ENCODE results near the gene TMOD2. TPM values are rescaled to one million over a fixed set of nuclear protein-coding genes. Genes with fewer than 3 reads are reported as not detected.
"Not testable (repeated sequence)": the region's sequence is repeated elsewhere in the genome, so short reads cannot be mapped to it uniquely, and the experiment has no call there.

The TMOD2 gene
- total RNA-seq, 6 experiments from 2014 or later, result 11.0 to 14.9 (median 13.5) TPM

DNA sequence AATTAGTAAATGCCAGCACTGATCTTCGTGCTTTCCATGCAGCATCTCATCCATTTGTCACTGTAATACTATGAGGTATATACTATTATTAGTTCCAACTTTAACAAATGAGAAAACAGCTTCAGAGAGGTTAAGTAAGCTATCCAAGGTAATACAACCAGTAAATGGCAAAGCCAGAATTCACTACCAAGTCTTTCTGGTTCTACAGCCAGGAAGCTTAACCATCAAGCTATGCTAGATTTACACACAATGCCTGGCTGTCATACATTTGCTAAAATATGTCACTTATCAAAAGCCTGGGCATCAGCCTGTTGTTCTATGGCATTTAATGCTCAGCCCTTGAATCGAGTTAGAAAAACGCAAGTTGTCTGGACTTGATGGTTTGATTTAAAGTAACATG, 32.6 kb downstream of the TMOD2 start:
- H3K36me3 Mint-ChIP-seq (ENCODE audit: low read depth), result peaks cover 39% of the 10 kb centered on the region
- H3K4me3 Mint-ChIP-seq, result no peak overlapping the region
- H3K27ac Mint-ChIP-seq, result no peak overlapping the region
- no peak for DNase-seq
- H3K4me1 Mint-ChIP-seq (ENCODE audit: low read depth), result no peaks in the 10 kb centered on the region; the same call in 1 of the 2 replicates
- H3K27me3 Mint-ChIP-seq (ENCODE audit: insufficient read depth), result no peaks in the 10 kb centered on the region; the same call in 1 of the 2 replicates
- H3K9me3 Mint-ChIP-seq, result no peaks in the 10 kb centered on the region
- TF ChIP-seq, protein P1, sequence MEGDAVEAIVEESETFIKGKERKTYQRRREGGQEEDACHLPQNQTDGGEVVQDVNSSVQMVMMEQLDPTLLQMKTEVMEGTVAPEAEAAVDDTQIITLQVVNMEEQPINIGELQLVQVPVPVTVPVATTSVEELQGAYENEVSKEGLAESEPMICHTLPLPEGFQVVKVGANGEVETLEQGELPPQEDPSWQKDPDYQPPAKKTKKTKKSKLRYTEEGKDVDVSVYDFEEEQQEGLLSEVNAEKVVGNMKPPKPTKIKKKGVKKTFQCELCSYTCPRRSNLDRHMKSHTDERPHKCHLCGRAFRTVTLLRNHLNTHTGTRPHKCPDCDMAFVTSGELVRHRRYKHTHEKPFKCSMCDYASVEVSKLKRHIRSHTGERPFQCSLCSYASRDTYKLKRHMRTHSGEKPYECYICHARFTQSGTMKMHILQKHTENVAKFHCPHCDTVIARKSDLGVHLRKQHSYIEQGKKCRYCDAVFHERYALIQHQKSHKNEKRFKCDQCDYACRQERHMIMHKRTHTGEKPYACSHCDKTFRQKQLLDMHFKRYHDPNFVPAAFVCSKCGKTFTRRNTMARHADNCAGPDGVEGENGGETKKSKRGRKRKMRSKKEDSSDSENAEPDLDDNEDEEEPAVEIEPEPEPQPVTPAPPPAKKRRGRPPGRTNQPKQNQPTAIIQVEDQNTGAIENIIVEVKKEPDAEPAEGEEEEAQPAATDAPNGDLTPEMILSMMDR (IDR thresholded peaks at IDR 0.05), result no peak

DNA sequence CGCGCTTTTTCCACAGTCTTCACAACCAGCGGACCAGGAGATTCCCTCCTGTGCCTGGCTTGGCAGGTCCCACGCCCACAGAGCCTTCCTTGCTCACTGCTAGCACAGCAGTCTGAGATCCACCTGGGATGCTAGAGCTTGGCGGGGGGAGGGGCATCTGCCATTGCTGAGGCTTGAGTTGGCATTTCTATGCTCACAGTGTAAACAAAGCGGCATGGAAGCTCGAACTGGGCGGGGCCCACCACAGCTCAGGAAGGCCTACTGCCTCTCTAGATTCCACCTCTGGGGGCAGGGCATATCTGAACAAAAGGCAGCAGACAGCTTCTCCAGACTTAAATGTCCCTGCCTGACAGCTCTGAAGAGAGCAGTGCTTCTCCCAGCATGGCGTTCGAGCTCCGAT, 35.7 kb downstream of the TMOD2 start:
- not testable (repeated sequence) for H3K4me1 Mint-ChIP-seq (ENCODE audit: low read depth); H3K27ac Mint-ChIP-seq; H3K27me3 Mint-ChIP-seq (ENCODE audit: insufficient read depth); DNase-seq; H3K4me3 Mint-ChIP-seq; H3K9me3 Mint-ChIP-seq
- peaks cover 33% of the 10 kb centered on the region for H3K36me3 Mint-ChIP-seq (ENCODE audit: low read depth)

DNA sequence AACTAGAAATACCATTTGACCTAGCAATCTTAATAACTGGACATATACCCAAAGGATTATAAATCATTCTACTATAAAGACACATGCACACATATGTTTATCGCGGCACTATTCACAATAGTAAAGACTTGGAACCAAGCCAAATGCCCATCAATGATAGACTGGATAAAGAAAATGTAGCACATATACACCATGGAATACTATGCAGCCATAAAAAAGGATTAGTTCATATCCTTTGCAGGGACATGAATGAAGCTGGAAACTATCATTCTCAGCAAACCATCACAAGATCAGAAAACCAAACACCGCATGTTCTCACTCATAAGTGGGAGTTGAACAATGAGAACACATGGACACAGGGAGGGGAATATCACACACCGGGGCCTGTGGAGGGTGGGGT, 41.1 kb downstream of the TMOD2 start:
- not testable (repeated sequence) for H3K27me3 Mint-ChIP-seq (ENCODE audit: insufficient read depth); H3K27ac Mint-ChIP-seq; H3K4me3 Mint-ChIP-seq; H3K4me1 Mint-ChIP-seq (ENCODE audit: low read depth); DNase-seq; H3K9me3 Mint-ChIP-seq
- peaks cover 15% of the 10 kb centered on the region for H3K36me3 Mint-ChIP-seq (ENCODE audit: low read depth)

DNA sequence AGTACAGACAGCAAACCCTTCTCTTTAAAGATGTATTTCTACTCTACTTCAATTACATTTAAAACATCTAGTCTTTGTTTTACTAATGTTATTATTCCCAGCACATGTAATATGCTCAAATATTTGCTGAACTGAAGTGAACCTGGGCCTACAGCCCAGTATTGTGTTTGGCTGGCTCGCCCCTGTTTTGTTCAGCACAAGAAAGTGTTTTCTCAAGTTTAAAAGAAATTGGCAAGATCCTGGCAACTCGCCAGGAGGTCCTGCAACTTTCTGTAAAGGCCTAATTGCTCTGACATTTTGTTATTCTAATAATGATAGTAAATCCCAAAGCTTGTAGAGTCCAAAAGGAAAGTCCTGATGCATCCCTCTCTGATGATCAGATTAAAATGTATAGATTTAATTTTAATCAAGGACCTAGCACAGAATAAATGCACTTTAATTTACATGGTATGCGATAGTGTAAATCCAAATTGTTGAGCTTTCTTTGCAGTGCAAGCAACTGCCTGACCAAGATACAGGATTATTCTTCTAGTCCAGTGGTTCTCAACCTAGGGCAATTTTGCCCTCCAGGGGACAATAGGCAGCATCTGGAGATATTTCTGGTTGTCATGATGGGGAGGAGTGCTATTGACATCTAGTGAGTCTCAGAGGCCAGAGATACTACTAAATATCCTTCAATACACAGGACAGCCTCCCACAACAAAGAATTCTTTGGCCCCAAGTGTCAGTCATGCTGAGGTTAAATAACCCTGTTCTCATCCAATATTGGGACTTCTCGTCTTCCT, 42.3 kb downstream of the TMOD2 start:
- Mint-ChIP-seq H3K4me1 (ENCODE audit: low read depth) (peaks cover 18% of the 10 kb centered on the region), H3K27ac (no peak overlapping the region), H3K36me3 (ENCODE audit: low read depth) (peaks cover 5% of the 10 kb centered on the region), H3K4me3 (no peak overlapping the region), H3K9me3 (peaks cover 5% of the 10 kb centered on the region; the same call in 1 of the 2 replicates), H3K27me3 (ENCODE audit: insufficient read depth) (peaks cover 2% of the 10 kb centered on the region; the same call in 1 of the 2 replicates)
- TF ChIP-seq, protein P1 (IDR thresholded peaks at IDR 0.05), result no peak
- no peak for DNase-seq

DNA sequence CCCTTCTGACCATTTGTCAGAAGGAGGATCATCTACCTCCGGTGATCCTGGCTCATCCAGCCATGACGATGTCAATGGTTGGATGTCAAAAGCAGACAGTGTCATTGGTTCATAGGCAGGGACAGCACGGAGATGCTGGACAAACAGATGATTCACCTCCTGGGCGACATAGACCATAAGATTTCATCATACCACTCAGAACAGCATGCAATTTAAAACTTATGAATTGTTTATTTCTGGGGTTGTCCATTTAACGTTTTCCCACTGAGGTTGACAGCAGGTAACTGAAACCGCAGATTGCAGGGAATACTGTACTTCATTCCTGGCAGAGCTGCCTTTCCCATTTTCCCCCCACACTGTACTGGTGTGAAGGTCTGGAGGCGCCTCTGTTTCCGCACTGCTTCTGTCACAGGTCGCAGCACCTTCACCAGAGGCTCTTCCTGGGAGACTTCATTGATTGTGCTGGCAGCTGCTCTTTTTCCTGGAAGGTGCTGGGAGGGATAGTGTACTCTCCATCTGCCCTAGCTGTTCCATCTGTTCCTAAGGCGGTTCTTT, 45.5 kb downstream of the TMOD2 start:
- peaks cover 4% of the 10 kb centered on the region; the same call in 1 of the 2 replicates for H3K9me3 Mint-ChIP-seq
- H3K4me3 Mint-ChIP-seq, result no peak overlapping the region
- TF ChIP-seq, protein P1 (IDR thresholded peaks at IDR 0.05), result no peak
- H3K4me1 Mint-ChIP-seq (ENCODE audit: low read depth), result peaks cover 18% of the 10 kb centered on the region
- H3K36me3 Mint-ChIP-seq (ENCODE audit: low read depth), result peaks cover 5% of the 10 kb centered on the region
- H3K27me3 Mint-ChIP-seq (ENCODE audit: insufficient read depth), result peaks cover 2% of the 10 kb centered on the region; the same call in 1 of the 2 replicates
- no peak overlapping the region for H3K27ac Mint-ChIP-seq
- DNase-seq, result peak; percentile 18

DNA sequence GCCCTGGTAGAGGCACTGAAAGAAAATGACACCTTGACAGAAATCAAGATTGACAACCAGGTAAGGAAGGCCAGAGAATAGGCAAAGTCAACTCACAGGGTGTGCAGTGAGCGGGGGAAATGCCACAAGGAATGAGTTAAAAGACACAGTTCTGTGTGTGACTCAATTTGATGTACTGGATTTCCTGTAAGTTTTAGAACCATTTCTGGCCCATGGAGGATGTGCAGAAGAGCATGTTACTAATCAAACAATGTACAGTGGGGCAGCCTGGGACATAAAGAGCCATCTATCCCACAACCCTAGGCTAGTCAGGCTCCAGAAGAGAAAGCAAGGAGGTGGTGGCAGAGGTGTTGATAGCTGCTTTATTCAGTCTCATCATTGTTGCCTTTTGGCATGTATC, 46.9 kb downstream of the TMOD2 start:
- Mint-ChIP-seq H3K4me1 (ENCODE audit: low read depth) (peaks cover 18% of the 10 kb centered on the region), H3K27ac (no peak overlapping the region), H3K27me3 (ENCODE audit: insufficient read depth) (peaks cover 2% of the 10 kb centered on the region; the same call in 1 of the 2 replicates), H3K36me3 (ENCODE audit: low read depth) (no peaks in the 10 kb centered on the region), H3K4me3 (no peak overlapping the region), H3K9me3 (no peaks in the 10 kb centered on the region)
- TF ChIP-seq, protein P1 (IDR thresholded peaks at IDR 0.05), result no peak
- no peak for DNase-seq
